NCI-H1092 (cell line): ENCODE results near the gene ISLR.

Source experiments
- DNase-seq: peaks from one replicate; lab custom pipeline; 2025; lab: John Stamatoyannopoulos, UW

The ISLR gene

GRCh38 chr15:74171965-74172541, 1.5 kb upstream of the ISLR start:
- DNase-seq = no peak

DNA sequence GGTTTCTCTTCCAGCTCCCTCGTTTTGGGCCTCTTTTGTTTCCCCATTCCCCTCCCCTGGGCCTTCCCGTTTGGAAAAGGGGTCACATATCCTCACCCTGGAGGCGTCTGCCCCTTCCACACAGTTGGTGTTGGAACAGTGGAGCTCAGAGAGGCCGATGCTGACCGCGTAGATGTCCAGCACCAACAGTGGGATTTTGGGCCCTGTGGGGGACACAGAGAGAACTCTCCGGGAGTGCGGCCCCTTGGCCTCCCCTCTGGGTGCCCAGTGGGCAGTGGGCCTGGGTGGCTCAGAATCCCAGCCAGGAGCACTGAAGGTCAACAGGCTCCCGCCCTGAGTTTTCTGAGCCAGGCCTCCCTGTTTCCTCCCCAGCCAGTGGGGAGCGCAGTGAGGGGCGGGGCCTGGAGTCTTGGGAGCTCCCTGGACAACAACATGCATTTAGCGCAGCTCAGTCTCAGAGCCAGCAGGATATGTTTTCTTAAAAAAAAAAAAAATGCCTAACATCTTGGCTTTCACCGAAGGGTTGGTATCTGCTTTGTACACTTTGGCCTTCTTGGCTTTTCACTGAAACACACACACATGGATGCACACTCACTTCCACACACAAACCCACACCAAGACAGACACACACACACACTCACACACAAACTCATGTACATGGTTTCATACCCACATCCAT, 670 bp upstream of the ISLR start:
- DNase-seq = no peak

DNA sequence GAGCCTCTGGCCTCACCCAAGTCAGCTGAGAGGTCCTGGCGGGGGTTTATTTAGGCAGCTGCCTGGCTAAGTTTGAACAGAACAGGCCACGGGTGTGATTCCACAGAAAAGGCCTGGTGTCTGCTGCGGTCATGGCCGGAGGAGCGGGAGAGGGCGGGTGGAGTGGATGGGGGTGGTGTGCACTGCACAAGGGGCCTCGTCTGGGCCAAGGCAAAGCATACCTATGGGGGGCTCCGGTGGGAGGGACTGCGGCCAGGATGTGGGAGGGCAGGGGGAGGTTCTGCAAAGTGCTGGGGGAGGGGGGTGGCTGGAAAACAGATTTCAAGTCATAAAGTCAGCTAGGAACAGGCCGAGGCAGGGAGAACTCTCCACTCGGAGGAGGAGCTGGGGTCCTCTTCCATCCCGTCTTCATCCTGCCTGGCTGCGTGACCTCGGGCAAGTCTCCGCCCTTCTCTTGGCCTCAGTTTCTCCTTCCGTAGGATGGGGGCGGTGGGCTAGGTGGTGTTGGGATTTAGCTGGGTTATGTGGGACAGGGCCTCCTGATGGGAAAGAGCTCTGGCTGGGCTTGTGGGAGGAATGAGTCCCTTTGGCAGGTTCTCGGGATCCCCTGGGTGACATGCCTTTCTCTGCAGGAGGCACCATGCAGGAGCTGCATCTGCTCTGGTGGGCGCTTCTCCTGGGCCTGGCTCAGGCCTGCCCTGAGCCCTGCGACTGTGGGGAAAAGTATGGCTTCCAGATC, 878 bp downstream of the ISLR start:
- DNase-seq = no peak

DNA sequence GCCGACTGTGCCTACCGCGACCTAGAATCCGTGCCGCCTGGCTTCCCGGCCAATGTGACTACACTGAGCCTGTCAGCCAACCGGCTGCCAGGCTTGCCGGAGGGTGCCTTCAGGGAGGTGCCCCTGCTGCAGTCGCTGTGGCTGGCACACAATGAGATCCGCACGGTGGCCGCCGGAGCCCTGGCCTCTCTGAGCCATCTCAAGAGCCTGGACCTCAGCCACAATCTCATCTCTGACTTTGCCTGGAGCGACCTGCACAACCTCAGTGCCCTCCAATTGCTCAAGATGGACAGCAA, 1.4 kb downstream of the ISLR start:
- DNase-seq = no peak

DNA sequence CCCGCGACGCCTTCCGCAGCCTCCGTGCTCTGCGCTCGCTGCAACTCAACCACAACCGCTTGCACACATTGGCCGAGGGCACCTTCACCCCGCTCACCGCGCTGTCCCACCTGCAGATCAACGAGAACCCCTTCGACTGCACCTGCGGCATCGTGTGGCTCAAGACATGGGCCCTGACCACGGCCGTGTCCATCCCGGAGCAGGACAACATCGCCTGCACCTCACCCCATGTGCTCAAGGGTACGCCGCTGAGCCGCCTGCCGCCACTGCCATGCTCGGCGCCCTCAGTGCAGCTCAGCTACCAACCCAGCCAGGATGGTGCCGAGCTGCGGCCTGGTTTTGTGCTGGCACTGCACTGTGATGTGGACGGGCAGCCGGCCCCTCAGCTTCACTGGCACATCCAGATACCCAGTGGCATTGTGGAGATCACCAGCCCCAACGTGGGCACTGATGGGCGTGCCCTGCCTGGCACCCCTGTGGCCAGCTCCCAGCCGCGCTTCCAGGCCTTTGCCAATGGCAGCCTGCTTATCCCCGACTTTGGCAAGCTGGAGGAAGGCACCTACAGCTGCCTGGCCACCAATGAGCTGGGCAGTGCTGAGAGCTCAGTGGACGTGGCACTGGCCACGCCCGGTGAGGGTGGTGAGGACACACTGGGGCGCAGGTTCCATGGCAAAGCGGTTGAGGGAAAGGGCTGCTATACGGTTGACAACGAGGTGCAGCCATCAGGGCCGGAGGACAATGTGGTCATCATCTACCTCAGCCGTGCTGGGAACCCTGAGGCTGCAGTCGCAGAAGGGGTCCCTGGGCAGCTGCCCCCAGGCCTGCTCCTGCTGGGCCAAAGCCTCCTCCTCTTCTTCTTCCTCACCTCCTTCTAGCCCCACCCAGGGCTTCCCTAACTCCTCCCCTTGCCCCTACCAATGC, 2.0 kb downstream of the ISLR start:
- DNase-seq = no peak

DNA sequence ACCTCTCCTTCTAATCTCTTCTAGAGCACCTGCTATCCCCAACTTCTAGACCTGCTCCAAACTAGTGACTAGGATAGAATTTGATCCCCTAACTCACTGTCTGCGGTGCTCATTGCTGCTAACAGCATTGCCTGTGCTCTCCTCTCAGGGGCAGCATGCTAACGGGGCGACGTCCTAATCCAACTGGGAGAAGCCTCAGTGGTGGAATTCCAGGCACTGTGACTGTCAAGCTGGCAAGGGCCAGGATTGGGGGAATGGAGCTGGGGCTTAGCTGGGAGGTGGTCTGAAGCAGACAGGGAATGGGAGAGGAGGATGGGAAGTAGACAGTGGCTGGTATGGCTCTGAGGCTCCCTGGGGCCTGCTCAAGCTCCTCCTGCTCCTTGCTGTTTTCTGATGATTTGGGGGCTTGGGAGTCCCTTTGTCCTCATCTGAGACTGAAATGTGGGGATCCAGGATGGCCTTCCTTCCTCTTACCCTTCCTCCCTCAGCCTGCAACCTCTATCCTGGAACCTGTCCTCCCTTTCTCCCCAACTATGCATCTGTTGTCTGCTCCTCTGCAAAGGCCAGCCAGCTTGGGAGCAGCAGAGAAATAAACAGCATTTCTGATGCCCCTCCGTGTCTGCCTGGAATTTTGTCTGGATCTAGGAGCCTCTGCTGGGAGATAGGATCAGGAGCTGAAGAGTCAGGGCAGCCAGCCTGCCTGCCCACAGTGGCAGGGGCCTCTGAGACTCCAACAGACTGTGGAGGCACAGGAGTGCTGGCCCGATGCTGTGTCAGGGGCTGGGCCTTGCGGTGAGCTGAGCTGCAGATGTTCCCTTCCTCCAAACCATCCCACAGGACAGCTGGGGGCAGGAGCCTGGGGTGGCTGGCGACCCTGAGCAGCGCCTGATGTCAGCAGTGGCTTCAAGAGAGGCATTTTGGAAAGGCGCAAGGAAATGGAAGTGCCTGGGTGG, 3.0 kb downstream of the ISLR start:
- no peak for DNase-seq

- no peak for DNase-seq
Observed at GRCh38 chr15:74178326-74179100, 5.0 kb downstream of the ISLR start.

GRCh38 chr15:74179101-74179841, 5.8 kb downstream of the ISLR start:
- DNase-seq = no peak

DNA sequence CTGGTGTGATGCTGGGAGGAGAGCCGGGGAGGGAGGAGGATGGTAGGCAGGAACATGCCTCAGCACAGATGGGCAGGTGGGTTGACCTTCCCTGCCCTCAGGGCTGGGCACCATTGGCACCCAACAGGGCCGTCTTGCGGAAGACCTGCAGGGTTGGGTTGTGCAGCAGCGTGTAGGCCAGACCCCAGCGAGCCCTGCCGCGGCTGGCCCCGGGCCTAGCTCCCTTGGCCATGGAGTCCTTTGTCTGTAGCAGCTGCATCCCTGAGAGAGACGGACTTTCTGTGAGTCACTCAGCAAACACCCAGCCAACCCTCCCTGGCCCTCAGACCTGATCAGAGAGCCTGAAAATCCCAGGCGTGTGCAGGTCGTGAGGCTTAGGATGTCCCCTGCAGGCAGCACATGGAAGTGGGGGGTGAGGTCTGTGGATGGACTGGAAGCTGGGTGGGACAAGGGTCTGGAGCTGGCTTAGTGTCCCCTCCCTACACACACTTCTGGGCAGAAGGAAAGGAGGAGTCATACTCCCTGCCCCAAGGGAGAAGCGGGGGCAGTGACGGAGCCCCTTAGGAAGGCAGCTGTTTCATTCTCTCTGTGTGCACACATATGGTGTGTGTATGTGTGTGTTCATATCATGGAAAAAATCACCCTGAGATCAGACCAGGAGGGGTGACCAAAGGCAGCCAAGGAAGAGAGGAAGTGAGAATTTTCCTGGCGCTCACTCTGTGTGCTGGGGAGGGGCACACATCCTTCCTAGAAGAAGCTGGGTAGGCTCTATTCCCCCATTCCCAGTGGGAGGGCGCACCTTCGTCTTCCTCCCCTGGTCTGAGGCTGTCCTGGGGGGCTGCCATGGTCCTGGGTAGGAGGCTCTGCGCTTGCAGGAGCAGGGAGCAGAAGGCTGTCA, 6.7 kb downstream of the ISLR start:
- no peak for DNase-seq

- no peak for DNase-seq
Observed at GRCh38 chr15:74180881-74181602, 7.5 kb downstream of the ISLR start.

DNA sequence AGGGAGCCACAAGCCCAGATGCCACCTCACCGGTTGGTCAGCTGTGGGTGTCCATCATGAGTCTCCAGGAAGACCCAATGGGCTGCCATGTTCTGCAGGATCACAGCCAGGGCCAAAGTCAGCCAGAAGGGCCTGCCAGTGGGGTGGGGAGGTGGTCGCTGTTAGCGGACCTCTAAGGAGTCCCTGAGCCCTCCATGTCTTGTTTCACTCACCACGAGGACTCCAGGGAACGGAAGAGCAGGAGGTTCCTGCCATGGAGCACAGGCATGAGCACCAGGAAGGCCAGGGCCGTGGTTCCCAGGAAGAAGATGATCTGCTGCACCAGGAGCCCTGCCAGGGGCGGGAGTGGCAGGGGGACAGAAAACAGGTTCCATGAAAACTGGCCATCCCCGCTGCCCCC, 8.6 kb downstream of the ISLR start:
- no peak for DNase-seq

- DNase-seq = no peak
Observed at GRCh38 chr15:74184582-74185091, 11.1 kb downstream of the ISLR start.

- no peak for DNase-seq
Observed at GRCh38 chr15:74185710-74186348, 12.3 kb downstream of the ISLR start.

DNA sequence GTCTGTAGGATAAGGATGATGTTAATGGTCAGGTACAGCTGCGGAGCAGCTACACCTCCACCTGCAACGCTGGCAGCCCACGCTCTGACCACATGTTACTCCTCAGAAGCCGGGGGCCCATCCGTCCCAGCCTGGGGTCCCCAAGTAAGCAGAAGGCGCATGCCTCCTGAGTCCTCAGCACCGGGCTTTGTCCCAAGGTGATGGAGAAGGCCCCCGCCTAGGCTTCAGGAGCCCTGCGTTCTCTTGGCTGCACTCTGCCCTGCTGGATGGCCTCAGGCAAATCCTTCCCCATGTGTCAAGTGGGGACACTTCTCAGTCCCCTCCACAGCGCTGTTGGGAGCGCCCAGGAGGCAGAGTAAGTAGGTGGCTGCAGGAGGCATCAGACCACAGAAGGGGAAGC, 14.7 kb downstream of the ISLR start:
- no peak for DNase-seq

GRCh38 chr15:74191798-74192197, 18.3 kb downstream of the ISLR start:
- DNase-seq = no peak

GRCh38 chr15:74192751-74193150, 19.2 kb downstream of the ISLR start:
- no peak for DNase-seq

DNA sequence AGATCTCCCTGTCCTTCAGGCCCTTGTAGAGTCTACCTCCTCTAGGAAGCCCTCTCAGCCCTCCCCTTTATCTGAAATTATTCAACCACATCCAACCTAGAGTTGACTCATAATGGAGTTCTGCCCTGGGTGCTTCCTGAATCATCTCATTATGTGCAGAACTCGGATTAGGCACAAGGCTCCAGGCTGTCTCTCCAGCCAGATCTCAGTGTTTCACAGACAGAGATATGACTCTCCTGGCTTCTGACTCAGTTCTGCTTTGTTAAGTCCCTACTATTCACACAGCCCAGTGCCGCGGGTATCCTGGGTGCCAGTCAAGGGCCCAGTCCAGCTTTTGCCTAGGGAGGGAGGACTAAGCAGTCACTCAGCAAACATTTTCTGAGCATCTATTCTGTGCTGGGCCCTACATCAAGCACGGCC, 19.8 kb downstream of the ISLR start:
- DNase-seq = no peak
